Measurements from ENCODE around the gene SCART1. TPM values are rescaled to one million over a fixed set of nuclear protein-coding genes. Genes with fewer than 3 reads are reported as not detected.

Gene SCART1
- total RNA-seq, 1 experiment from 2014 or later = 0.50 TPM

DNA sequence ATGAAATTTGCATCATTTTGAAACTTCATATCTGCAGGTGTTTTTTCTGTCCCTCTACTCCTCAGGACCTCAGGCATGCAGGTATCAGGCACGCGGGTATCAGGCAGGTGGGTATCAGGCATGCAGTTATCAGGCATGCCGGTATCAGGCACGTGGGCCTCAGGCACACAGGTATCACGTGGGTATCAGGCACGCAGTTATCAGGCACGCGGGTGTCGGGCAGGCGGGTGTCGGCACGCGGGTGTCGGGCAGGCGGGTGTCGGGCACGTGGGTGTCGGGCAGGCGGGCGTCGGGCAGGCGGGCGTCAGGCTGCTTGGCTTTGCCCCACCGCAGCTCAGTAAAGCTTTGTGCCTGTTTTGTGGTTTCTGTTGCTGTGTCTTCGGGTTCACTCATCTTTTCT lies 38.0 kb upstream of the SCART1 start:
- H2BK20ac ChIP-seq (ENCODE audit: low read depth, low read length, poor library complexity, severe bottlenecking) = no peak overlapping the region
- no peak overlapping the region for H3K4me3 Mint-ChIP-seq
- H2BK5ac ChIP-seq (ENCODE audit: insufficient read length, low read length) = no peak overlapping the region
- no peaks in the 10 kb centered on the region for H3K79me2 ChIP-seq (ENCODE audit: insufficient read depth, low read length)
- peak; percentile 24 for DNase-seq
- no peak overlapping the region for H3T11ph ChIP-seq (ENCODE audit: low read length)
- TF ChIP-seq, protein P1, sequence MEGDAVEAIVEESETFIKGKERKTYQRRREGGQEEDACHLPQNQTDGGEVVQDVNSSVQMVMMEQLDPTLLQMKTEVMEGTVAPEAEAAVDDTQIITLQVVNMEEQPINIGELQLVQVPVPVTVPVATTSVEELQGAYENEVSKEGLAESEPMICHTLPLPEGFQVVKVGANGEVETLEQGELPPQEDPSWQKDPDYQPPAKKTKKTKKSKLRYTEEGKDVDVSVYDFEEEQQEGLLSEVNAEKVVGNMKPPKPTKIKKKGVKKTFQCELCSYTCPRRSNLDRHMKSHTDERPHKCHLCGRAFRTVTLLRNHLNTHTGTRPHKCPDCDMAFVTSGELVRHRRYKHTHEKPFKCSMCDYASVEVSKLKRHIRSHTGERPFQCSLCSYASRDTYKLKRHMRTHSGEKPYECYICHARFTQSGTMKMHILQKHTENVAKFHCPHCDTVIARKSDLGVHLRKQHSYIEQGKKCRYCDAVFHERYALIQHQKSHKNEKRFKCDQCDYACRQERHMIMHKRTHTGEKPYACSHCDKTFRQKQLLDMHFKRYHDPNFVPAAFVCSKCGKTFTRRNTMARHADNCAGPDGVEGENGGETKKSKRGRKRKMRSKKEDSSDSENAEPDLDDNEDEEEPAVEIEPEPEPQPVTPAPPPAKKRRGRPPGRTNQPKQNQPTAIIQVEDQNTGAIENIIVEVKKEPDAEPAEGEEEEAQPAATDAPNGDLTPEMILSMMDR (conservative IDR thresholded peaks at IDR 0.05) = no peak
- WGBS (ENCODE audit: extremely low coverage, insufficient read length, low lambda C conversion rate) = no CpG with 5 or more reads among the region's 25 CpGs
- peaks cover 53 to 66% (median 66%) of the 10 kb centered on the region in 3 experiments for H3K36me3 Mint-ChIP-seq (ENCODE audit: insufficient read depth in 1 of 3, low read depth in 3 of 3)
- H2AK5ac ChIP-seq (ENCODE audit: insufficient read length, low read length) = no peak overlapping the region
- no peaks in the 10 kb centered on the region for H3K4me1 Mint-ChIP-seq
- H2BK120ac ChIP-seq (ENCODE audit: low read depth, low read length, poor library complexity, severe bottlenecking) = no peak overlapping the region
- no peaks in the 10 kb centered on the region for H3K27me3 Mint-ChIP-seq (ENCODE audit: low read depth)
- no peak overlapping the region for H3K56ac ChIP-seq (ENCODE audit: insufficient read length, low read depth, low read length)
- H2AFZ ChIP-seq (ENCODE audit: low read length) = no peak overlapping the region
- peaks cover 2% of the 10 kb centered on the region for H3K79me1 ChIP-seq (ENCODE audit: insufficient read depth, low read depth, low read length, poor library complexity, severe bottlenecking)
- no peak overlapping the region for H4K5ac ChIP-seq (ENCODE audit: insufficient read length, low read depth, low read length)
- H4K91ac ChIP-seq (ENCODE audit: insufficient read length, low read depth, low read length) = no peak overlapping the region
- H4K8ac ChIP-seq (replicated peaks; ENCODE audit: insufficient read length, low read depth, low read length) = no peak overlapping the region
- no peak overlapping the region for H2BK15ac ChIP-seq (ENCODE audit: low read depth, low read length)
- H3K27me3 ChIP-seq (ENCODE audit: insufficient read depth, low read length) = no peaks in the 10 kb centered on the region
- H3K9me3 Mint-ChIP-seq = peaks cover 37 to 44% of the 10 kb centered on the region in 2 experiments
- H3K9me3 ChIP-seq (ENCODE audit: control insufficient read depth, low read depth, low read length) = peaks cover 6% of the 10 kb centered on the region
- H3K4me1 ChIP-seq (ENCODE audit: insufficient read depth, low read length) = no peaks in the 10 kb centered on the region
- no peak overlapping the region for H3K9ac ChIP-seq (ENCODE audit: extremely low read depth, insufficient read length, low read length)
- H3K18ac ChIP-seq (ENCODE audit: insufficient read length, low read depth, low read length) = no peak overlapping the region
- H3K27ac ChIP-seq (ENCODE audit: insufficient read length, low read depth, low read length) = no peak overlapping the region
- H3K4ac ChIP-seq (ENCODE audit: low read depth, low read length) = no peak overlapping the region
- H4K20me1 ChIP-seq (ENCODE audit: control insufficient read depth, insufficient read depth, insufficient read length) = no peaks in the 10 kb centered on the region
- no peak overlapping the region for H2BK12ac ChIP-seq (ENCODE audit: insufficient read length, low read depth, low read length)
- H3K27ac Mint-ChIP-seq = no peak overlapping the region
- H3K14ac ChIP-seq (ENCODE audit: insufficient read depth, low read length) = no peak overlapping the region; the same call in 1 of the 2 replicates
- no peak overlapping the region for H3K23ac ChIP-seq (ENCODE audit: insufficient read length, low read depth, low read length)
- H3K23me2 ChIP-seq (ENCODE audit: insufficient read length, low read depth, low read length, poor library complexity, severe bottlenecking) = no peaks in the 10 kb centered on the region
- no peak overlapping the region for H3K4me2 ChIP-seq (ENCODE audit: insufficient read depth, insufficient read length, low read length)

Data from H9 (cell line).